ENCODE data around the gene OR1B1. TPM values are rescaled to one million over a fixed set of nuclear protein-coding genes. Genes with fewer than 3 reads are reported as not detected.

Gene OR1B1
- not detected for total RNA-seq
- polyA plus RNA-seq (2013, experiment 1 of 2) = not detected
- polyA plus RNA-seq (2013, experiment 2 of 2) = not detected
- long read RNA-seq, experiment 1 = 0 reads
- long read RNA-seq, experiment 2 = 0 reads
- long read RNA-seq, experiment 3 = 0 reads
- long read RNA-seq, experiment 4 = 0 reads

DNA sequence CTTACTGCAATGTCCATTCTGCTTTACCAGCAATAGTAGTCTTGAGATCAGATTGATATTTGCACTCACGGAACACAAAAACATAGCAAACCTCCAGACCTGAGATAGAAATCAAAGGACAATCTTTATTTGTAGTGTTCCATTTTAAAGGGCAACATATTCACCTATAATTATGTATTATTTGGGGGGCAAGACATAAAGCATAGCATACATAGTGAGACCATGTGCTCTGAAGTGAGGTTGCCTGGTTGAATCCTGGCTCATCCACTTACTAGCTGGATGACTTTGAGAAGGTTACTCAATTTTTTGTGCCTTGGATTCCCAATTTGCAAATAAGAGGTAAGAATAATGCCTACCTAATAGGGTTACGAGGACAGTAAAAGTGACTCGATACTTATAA, at the start of gene OR1B1:
Gene OR1B1 (minus strand): TSS at position 101 of the 400 bp plus-strand sequence.
- Mint-ChIP-seq H3K9me3 (peaks cover 71% of the 10 kb centered on the region), H3K4me3 (no peak within 1 kb of the TSS), H3K36me3 (ENCODE audit: low read depth) (no peaks in the 10 kb centered on the region), H3K4me1 (no peaks in the 10 kb centered on the region), H3K27me3 (ENCODE audit: insufficient read depth) (no peaks in the 10 kb centered on the region), H3K27ac (no peak within 1 kb of the TSS)
- TF ChIP-seq, protein P1, sequence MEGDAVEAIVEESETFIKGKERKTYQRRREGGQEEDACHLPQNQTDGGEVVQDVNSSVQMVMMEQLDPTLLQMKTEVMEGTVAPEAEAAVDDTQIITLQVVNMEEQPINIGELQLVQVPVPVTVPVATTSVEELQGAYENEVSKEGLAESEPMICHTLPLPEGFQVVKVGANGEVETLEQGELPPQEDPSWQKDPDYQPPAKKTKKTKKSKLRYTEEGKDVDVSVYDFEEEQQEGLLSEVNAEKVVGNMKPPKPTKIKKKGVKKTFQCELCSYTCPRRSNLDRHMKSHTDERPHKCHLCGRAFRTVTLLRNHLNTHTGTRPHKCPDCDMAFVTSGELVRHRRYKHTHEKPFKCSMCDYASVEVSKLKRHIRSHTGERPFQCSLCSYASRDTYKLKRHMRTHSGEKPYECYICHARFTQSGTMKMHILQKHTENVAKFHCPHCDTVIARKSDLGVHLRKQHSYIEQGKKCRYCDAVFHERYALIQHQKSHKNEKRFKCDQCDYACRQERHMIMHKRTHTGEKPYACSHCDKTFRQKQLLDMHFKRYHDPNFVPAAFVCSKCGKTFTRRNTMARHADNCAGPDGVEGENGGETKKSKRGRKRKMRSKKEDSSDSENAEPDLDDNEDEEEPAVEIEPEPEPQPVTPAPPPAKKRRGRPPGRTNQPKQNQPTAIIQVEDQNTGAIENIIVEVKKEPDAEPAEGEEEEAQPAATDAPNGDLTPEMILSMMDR (conservative IDR thresholded peaks at IDR 0.05) = no peak
- Histone ChIP-seq H3K36me3 (ENCODE audit: control insufficient read depth, insufficient read depth, low read length) (no peaks in the 10 kb centered on the region), H3K4me3 (ENCODE audit: low read length) (no peak within 1 kb of the TSS), H3K27ac (ENCODE audit: low read depth, low read length) (no peak within 1 kb of the TSS), H3K9me3 (ENCODE audit: control insufficient read depth, low read length) (peaks cover 35% of the 10 kb centered on the region), H3K27me3 (ENCODE audit: control insufficient read depth, insufficient read depth, low read length, poor library complexity, severe bottlenecking) (no peaks in the 10 kb centered on the region), H3K9ac (ENCODE audit: extremely low read depth, low read length, poor library complexity, severe bottlenecking) (no peak within 1 kb of the TSS), H3K4me1 (ENCODE audit: control insufficient read depth, insufficient read depth, low read length) (no peaks in the 10 kb centered on the region)
- no peak for DNase-seq
- WGBS, 2 experiments (ENCODE audit: insufficient coverage in 1 of 2, insufficient read length in 1 of 2) = 90 to 92% methylated on average over 2 to 3 of the region's 3 CpGs

DNA sequence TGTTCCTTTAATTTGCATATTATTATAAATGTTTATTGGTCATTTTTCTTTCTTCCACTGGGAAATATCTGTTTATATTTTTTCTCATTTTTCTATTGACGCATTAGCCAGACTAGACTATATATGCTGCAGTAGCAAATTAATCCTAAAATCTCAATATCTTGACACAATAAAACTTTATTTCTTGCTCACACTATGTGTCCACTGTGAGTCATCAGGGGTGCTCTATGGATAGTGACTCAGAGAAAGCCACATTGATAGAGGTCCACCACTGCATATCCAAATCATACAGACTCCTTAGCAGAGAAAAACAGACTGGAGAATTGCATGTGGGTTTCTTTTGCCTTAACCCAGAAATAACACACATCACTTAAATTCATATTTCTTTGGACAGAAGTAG, 38.3 kb upstream of the OR1B1 start:
- H3K4me1 Mint-ChIP-seq = no peaks in the 10 kb centered on the region
- no peaks in the 10 kb centered on the region for H3K4me1 ChIP-seq (ENCODE audit: control insufficient read depth, insufficient read depth, low read length)
- H3K27ac Mint-ChIP-seq = no peak overlapping the region

DNA sequence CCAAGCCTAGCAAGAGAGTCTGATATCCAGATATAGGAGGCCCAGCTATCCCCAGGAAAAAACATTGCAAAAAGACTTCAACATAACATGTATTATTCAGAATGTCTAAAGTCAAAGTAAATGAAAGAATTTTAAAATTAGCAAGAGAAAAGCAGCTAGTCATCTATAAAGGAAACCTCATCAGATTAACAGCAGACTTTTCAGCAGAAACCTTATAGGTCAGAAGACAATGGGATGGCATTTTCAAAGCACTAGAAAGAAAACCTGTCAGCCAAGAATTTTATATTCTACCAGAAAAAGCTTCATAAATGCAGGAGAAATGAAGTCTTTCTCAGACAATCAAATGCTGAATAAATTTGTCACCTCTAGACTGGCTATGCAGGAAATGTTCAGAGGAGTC, 27.4 kb upstream of the OR1B1 start:
- H3K27ac Mint-ChIP-seq = no peak overlapping the region
- H3K27me3 Mint-ChIP-seq (ENCODE audit: insufficient read depth) = no peaks in the 10 kb centered on the region
- Histone ChIP-seq H3K4me1 (ENCODE audit: control insufficient read depth, insufficient read depth, low read length) (no peaks in the 10 kb centered on the region), H3K27ac (ENCODE audit: low read depth, low read length) (no peak overlapping the region), H3K27me3 (ENCODE audit: control insufficient read depth, insufficient read depth, low read length, poor library complexity, severe bottlenecking) (no peaks in the 10 kb centered on the region), H3K4me3 (ENCODE audit: low read length) (no peak overlapping the region), H3K9ac (ENCODE audit: extremely low read depth, low read length, poor library complexity, severe bottlenecking) (no peak overlapping the region), H3K36me3 (ENCODE audit: control insufficient read depth, insufficient read depth, low read length) (no peaks in the 10 kb centered on the region), H3K9me3 (ENCODE audit: control insufficient read depth, low read length) (peaks cover 58% of the 10 kb centered on the region)
- DNase-seq = no peak
- H3K4me1 Mint-ChIP-seq = no peaks in the 10 kb centered on the region
- H3K9me3 Mint-ChIP-seq = peaks cover 74% of the 10 kb centered on the region
- H3K4me3 Mint-ChIP-seq = no peak overlapping the region
- TF ChIP-seq, protein P1 (conservative IDR thresholded peaks at IDR 0.05) = no peak
- H3K36me3 Mint-ChIP-seq (ENCODE audit: low read depth) = no peaks in the 10 kb centered on the region

More for the DNA sequence above, 38.3 kb upstream of the OR1B1 start:
- Histone ChIP-seq H3K4me3 (ENCODE audit: low read length) (no peak overlapping the region), H3K9me3 (ENCODE audit: control insufficient read depth, low read length) (peaks cover 36% of the 10 kb centered on the region), H3K27me3 (ENCODE audit: control insufficient read depth, insufficient read depth, low read length, poor library complexity, severe bottlenecking) (no peaks in the 10 kb centered on the region), H3K36me3 (ENCODE audit: control insufficient read depth, insufficient read depth, low read length) (no peaks in the 10 kb centered on the region), H3K27ac (ENCODE audit: low read depth, low read length) (no peak overlapping the region), H3K9ac (ENCODE audit: extremely low read depth, low read length, poor library complexity, severe bottlenecking) (no peak overlapping the region)
- 100% methylated on average over 1 of the region's 1 CpG; no CpG with 5 or more reads in 1 of the 2 experiments for WGBS, 2 experiments (ENCODE audit: insufficient coverage in 1 of 2, insufficient read length in 1 of 2)
- H3K9me3 Mint-ChIP-seq = peaks cover 60% of the 10 kb centered on the region
- DNase-seq = no peak
- no peaks in the 10 kb centered on the region for H3K27me3 Mint-ChIP-seq (ENCODE audit: insufficient read depth)
- no peaks in the 10 kb centered on the region for H3K36me3 Mint-ChIP-seq (ENCODE audit: low read depth)
- H3K4me3 Mint-ChIP-seq = no peak overlapping the region
- TF ChIP-seq, protein P1 (conservative IDR thresholded peaks at IDR 0.05) = no peak

Measured in endodermal cell (in vitro differentiated cells).